NCI-H526 (cell line): ENCODE results near the gene NR4A1.

ENCODE experiments used
- DNase-seq, 2 experiments: peaks; one replicate each; lab custom pipeline; 2025; lab: John Stamatoyannopoulos, UW

The NR4A1 gene

DNA sequence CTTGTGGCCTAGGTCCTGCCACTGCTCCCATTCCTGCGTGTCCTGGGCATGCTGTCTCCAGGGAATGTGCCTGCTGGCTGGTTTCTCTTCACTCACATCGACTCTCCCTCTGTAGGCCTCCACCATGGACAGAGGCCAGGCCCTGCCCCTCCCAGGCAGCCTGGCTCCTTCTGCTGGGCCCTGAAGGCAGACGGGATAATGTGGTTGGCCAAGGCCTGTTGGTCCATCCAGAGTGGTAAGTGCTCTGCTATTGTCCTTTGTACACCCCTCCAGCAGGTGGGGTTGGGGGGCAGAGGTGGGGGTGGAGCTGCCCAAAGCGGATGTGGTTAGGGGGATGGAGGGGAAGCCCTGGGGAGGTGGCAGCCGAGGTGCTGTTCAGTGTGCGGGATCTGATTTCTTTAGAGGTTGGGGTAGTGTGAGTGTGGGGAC is 9.5 kb upstream of the NR4A1 start:
- DNase-seq: no peak

DNA sequence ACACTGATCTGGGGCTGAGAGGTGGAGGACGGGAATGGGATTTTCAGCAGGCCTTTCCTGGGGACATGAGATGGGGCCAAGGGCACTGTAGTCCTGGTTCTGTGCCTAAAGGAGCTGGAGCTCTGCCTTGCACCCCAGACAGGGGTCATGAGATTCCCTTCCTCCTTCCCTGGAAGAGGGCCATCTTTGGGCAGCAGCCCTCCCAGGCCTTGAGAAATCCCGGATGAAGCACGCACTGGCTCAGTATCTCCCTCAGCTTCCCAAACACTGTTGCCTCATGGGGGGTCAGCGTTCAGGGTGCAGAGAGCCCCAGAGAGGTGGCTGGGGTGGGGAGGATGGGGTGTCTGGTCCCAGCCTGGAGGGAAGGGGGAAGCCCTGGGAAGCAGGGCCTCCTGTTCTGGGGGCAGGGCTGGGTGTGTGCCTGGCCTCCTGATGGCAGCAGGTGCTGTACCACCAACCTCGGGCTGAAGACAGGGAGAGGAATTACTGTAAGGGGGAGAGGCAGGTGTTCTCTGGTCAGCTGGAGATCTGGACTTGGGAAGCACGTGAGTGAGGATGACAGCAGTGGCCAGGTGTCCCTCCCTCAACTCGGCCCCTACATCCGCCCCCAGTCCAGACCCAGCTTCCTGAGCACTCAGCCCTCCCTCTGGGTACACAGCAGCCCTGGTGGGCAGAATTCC is 8.4 kb upstream of the NR4A1 start:
- no peak for DNase-seq

DNA sequence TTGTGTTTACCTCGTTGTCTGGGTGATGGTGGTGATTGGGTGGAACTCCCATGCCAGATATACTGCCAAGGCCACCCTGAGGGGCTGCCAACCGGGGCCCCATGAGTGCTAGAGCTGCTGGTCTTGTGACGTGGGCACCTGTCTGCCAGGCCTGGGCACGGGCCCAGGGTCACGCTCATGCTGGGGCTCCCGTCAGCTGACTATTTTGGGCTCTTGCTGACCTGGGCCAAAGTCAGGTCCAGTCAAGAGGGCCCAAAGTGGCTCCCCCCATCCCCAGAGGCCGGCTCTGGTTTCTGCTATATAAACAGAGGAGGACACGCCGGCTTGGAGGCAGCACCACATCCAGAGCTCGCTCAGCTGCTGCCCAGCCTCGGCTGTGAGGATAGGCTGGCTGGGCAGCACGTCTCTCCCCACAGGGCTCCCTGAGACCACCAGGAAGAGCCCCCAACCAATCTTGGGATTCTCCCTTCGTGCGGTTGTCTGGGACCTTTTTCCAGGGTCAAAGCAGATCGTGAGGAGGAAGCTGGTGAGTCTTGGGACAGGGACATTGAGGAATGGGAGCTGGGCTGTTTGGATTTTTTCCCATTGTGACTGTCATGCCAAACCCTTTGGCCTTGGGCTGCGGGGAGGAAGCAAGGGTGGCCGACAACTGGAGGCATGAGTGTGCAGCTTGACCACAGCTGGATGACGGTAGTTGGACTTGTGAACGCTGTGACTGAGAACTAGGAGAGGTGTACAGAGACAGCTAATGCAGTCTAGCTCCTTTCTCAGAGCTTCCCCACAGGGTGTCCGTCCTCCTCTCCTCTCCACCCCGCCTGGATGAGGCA is 7.6 kb upstream of the NR4A1 start:
- DNase-seq: no peak

DNA sequence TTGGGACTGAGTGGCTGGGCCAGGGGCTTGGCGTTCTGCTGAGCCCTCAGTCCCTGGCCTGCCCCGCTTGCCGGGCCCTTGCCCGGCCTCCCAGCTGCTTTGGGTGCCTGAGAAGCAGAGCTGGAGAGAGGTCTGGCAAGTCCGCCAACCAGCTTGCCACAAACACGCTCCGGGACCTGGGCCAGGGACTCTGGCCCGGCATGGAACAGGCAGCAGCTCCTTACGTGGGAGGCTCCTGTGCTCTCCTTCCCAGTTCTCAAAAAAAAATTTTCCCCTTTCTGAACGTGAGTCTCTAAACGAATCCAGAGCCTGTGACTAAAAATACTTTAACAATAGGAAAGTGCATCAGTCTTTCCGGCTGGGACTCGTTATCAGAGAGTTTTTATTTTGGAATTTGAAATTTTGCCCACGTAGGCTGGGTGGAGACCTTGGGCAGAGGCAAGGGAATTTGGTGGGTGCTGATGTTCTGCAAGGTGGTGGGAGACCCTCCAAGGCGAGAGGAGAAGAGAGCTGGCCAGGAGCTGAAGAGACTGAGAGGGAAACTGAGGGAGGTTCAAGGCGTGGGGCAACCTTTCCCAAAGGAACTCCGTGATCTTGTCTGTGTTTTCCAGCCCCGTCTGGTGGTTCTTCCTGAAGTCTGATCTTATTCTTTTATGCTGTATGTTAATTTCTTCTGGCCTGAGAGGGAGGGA is 6.8 kb upstream of the NR4A1 start:
- DNase-seq: no peak

DNA sequence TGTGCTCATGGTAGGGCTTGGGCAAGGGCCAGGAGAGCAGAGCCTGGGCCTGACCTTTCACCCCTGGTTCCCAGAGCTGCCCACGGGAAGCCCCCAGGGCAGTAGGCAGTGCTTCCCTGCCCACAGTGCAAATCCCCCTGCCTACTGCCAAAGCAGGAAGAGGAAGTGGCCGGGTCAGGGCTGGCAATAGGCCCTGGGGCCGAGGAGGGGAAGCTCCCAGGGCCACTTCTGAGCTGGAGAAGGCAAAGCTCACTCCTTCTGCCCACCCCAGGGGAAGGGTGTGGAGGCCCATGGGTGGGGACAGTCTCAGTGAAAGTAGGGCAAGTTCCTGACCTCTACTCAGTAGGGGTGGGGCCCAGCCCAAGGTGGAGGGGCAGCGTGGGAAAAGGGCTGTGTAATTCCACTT is 5.4 kb upstream of the NR4A1 start:
- DNase-seq: no peak

DNA sequence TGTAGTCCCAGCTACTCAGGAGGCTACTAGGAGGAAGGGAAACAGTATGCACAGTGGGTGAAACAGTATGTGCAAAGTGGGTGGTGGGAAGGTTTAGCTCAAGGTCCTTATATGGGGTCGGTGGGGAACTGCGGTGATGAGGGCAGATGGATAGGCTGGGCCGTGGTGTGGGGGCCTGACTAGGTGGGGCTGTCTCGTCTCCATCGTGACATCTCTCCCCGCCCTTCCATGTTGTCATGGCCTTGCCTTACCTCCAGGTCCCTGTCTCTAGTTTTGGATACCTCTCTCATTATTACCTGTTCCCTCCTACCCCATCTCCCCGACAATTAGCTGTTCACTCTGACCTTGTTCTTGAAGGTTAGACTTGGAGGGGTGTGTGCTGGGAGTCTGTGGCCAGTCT is 4.4 kb upstream of the NR4A1 start:
- no peak for DNase-seq

DNA sequence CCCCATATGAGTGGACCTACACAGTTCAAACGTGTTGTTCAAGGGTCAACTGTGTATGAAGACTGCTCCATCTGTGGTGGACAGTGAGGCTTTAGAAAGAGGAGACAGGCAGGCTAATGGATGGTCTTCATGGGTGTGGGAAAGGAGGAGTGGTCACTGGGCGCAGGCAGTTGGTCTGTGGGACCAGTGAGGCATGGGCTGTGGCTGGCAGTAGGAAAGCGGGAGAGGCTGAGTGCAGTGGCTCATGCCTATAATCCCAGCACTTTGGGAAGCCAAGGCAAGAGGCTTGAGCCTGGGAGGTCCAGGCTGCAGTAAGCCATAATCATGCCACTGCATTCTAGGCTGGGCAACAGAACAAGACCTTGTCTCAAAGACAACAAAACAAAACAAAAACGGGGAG is 2.0 kb upstream of the NR4A1 start:
- no peak for DNase-seq

DNA sequence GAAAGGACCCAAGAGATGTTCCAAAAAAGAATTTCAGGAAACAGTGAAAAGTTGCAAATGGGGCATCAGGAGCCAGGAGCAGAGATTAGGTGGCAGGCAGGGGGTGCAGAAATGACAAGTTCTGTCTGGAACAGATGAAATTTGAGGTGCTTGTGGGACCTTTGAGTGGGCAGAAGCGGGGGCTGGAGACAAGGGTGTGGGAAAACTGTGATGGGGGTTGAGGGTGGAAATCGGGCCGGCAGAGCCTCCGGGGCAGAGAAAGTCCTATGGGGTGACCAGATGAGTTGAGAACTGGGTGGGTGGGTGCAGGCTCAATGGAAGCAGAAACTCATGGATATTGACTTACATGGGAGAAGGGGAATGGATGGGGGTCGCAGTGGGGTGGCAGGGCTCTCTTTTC is 1.6 kb upstream of the NR4A1 start:
- DNase-seq: no peak

DNA sequence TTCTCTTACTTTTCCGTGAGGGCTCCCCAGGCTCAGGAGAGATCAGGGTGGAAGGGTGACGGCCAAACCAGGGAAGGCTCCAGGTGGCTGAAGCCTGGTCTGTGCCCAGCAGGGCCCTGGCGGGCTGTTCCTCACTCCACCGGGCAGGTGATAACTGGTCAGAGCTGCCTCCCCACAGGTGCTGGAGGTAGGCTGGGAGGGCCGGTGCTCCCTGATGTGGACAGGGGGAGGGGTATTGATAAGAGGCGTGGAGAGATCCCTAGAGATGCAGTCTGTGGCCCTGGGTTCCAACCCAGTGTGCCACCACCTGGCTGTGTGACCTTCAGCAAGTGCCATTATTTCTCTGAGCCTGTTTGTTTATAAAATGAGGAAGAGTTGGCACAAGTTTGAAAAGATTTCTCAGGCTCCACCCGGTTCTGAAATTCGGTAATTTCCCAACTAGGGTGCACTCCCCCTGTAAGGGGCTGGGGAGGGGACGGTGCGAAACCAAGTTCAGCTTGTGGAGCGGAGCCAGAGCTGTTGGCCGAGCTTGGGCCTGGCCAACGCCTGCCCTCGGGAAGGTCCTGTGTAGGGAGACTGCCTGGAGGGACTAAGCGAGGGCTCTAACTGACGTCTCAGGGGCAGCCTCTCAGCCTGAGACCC is 1.0 kb upstream of the NR4A1 start:
- DNase-seq: peak in 1 of 2 experiments; percentile 44

DNA sequence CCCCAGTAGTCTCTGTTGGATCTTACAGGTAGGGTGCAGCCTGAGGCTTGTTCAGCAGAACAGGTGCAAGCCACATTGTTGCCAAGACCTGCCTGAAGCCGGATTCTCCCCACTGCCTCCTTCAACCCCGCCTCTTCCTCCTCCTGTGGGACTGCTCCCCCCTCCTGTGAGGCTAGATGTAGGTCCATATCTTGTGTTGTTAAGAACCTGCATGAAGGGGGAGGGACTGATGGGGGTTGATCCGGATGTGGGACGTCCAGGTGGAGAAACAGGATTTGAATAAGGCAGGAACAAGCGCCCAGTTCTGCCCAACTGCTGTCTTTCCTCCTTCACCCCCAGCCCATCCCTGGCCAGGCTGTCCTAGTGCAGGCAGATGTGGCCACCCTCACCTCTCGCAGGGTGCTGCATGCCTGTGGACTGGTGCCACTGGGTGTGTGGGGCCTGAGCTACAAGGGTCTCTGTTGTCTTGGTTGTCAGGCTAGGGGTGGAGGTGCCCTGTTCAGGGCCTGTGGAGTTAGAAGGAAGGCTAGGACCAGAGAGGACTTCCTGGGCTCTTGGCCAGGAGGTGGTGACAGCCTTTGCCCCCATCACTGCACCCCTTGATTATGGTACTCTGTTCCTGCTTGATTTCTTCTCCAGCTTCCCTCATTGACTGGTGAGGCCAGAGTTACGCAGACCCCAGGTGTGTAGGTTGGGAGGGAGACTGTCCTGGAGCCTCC is 1.4 kb downstream of the NR4A1 start:
- peak in 1 of 2 experiments; percentile 29 for DNase-seq

DNA sequence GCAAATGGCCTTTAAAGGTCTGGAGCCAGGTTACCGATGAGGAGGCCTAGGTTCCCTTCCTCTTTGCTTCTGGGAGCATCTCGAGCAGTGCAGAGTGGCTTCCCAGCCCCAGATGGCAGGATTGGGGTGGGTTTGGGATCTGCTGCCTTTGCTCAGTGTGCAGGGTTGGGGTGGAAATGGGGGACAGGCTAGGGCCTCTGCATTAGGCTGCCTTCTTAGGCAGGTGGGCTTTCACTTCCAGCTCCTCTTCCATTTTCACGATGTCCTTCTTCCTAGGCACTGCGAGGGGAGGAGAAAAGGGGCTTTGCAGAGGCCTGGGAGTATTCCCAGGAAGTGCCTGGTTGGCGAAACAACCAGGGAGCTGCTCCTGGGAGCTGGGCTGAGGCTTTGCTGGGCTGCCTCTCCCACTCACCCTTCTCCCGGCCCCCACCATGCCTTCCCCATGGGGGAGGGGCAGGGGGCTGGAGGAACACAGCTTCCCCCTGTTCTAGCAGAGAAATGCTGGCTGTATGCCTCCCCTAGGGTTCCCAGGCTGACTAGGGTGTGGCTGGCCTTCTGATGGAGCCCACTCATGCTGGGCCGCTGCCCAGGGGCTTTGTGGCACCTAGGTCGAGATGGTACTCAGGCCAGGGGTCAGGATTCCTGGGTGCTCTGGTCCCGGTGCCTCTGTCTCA is 2.4 kb downstream of the NR4A1 start:
- DNase-seq: no peak

DNA sequence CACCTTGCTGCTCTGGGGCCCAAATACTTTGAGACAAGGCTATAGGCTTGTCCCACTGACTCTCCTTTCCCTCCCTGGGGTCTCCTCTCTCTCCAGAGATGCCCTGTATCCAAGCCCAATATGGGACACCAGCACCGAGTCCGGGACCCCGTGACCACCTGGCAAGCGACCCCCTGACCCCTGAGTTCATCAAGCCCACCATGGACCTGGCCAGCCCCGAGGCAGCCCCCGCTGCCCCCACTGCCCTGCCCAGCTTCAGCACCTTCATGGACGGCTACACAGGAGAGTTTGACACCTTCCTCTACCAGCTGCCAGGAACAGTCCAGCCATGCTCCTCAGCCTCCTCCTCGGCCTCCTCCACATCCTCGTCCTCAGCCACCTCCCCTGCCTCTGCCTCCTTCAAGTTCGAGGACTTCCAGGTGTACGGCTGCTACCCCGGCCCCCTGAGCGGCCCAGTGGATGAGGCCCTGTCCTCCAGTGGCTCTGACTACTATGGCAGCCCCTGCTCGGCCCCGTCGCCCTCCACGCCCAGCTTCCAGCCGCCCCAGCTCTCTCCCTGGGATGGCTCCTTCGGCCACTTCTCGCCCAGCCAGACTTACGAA is 3.1 kb downstream of the NR4A1 start:
- DNase-seq: no peak

DNA sequence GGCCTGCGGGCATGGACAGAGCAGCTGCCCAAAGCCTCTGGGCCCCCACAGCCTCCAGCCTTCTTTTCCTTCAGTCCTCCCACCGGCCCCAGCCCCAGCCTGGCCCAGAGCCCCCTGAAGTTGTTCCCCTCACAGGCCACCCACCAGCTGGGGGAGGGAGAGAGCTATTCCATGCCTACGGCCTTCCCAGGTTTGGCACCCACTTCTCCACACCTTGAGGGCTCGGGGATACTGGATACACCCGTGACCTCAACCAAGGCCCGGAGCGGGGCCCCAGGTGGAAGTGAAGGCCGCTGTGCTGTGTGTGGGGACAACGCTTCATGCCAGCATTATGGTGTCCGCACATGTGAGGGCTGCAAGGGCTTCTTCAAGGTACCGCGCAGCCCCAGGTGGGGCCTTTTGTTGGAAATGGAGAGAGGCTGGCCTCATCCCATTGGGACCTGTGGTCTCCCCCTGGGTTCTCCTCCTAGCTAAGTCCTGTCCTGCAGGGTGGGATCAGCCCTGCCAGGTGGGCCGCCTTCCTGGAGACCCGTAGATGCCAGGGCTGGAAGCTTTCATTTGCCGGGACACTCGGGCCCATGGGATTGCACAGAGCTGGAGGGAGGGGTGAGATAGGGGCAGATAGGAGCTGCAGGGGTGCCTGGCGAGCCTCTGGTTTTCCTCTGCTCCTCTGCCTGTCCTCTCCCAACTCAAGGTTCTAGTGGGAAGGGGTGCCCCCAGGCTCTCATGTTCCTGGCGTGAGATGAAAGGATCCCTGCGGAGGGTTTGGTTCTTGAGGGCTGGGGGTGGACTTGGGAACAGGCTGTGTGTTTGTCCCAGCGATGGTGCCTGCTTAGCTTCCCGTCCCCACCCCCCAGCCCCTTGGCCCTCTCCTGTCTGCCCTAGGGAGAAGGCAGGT is 3.8 kb downstream of the NR4A1 start:
- no peak for DNase-seq

DNA sequence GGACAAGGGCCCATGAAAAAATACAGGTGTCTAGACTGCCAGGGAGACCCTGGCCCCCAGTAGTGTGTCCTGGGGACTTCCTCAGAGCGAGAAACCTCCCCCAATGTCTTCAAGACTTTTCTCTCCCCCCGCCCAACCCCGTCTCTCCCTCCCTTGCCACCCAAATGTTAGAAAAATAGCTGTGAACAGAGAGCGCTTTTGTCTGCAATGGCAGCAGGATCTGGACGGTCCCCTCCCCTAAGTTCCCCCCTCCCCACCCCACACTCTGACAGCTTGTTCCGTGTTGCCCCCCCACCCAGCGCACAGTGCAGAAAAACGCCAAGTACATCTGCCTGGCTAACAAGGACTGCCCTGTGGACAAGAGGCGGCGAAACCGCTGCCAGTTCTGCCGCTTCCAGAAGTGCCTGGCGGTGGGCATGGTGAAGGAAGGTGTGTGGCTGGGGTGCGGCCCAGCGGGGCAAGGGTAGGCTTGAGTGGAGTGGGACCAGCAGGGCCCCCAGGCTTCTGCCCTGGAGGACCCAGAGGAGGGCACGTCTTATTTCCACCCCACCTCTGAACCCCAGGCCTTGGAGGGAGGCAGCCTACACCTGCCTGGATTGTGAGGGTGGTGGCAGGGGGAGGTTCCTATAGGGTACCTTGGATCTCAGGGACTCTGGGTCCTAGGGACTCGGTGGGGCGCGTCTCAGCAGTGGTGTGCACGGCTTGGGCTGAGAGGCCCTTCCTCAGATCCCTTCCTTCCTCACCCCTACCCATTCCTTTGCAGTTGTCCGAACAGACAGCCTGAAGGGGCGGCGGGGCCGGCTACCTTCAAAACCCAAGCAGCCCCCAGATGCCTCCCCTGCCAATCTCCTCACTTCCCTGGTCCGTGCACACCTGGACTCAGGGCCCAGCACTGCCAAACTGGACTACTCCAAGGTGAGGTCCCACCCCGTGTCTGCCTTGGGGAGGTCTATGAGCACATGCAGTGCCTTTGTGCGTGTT is 4.8 kb downstream of the NR4A1 start:
- no peak for DNase-seq

DNA sequence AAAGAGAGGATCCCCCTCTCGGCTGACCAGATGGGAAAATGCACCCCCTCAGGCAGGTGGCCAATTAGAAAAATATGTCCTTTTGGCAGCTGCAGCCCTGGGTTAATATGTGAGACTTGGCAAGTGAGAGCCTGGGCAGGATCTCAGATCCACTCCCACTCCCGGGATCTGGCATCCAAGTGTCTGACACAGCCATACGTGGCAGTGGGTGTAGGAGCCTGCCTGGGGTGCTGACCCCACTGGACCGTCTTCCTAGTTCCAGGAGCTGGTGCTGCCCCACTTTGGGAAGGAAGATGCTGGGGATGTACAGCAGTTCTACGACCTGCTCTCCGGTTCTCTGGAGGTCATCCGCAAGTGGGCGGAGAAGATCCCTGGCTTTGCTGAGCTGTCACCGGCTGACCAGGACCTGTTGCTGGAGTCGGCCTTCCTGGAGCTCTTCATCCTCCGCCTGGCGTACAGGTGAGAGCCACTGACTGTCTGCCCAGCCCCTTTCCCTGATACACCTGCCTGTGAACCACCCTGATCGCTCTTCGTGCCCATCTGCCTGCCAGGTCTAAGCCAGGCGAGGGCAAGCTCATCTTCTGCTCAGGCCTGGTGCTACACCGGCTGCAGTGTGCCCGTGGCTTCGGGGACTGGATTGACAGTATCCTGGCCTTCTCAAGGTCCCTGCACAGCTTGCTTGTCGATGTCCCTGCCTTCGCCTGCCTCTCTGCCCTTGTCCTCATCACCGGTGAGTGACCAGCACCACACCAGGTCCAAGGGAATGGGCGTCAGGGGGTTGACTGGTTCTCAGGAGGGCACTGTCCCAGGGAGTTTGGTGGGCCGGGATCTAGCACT is 5.8 kb downstream of the NR4A1 start:
- DNase-seq: no peak

DNA sequence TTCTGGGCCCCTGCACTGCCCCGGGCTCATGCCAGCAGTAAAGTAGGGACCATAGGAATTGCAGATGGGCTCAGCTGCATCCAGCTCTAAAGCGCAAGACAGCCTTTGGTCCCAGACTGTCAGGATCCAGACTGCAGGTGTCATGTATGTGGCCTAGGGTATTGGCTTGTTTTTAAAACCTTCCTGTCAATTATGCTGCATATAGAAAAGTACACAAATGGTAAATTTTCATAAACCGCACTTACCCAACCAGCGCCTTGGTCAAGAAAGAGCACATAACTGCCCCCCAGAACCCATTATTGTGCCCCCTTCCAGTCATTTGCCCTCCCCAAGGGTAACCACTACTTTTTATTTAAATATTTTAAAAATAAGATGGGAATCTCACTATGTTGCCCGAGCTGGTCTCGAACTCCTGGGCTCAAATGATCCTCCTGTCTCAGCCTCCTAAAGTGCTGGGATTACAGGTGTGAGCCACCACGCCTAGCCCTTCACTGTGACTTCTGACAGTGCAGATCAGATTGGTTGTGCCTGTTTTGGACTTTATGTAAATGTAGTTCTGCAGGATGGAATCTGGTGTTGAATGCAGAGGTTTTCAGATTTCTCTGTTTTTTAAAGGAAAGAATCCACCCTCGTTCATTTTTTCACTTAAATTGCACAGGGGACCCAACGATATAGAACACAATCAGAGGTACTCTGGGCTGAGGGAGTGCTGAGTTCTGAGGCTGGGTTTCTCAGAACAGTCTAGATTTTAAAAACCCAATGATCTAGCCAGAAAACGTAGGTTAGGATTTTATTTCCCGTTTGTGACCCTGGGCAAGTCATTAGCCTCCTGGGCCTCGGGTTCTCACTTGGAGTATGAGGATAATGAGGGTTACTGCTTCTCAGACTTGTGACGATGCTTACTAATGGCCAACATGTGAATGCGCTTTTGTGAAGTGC is 6.7 kb downstream of the NR4A1 start:
- DNase-seq: no peak
